ENCODE results near the gene ZNF467. TPM values are rescaled to one million over a fixed set of nuclear protein-coding genes. Genes with fewer than 3 reads are reported as not detected.

ZNF467 gene
- total RNA-seq, 1 experiment from 2014 or later = 18.1 TPM

DNA sequence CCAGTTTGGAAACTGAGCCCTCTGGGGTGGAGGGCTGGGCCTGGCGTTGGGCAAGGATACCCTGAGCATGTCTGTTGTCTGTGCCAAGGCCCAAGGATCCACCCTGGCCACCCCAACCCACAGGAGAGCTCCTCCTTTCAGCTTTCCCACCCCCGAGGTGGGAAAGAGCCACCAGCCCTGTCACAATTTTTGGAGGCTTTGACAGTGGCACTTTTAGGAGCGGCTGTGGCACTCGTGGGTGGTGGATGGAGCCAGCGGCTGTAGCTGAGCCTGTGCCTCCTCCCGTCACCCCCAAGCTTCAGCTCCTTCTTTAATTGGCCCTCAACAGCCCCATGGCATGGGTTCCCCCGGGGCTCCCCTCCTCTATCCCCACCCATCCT is 46.6 kb upstream of the ZNF467 start:
- TF ChIP-seq, protein P1, sequence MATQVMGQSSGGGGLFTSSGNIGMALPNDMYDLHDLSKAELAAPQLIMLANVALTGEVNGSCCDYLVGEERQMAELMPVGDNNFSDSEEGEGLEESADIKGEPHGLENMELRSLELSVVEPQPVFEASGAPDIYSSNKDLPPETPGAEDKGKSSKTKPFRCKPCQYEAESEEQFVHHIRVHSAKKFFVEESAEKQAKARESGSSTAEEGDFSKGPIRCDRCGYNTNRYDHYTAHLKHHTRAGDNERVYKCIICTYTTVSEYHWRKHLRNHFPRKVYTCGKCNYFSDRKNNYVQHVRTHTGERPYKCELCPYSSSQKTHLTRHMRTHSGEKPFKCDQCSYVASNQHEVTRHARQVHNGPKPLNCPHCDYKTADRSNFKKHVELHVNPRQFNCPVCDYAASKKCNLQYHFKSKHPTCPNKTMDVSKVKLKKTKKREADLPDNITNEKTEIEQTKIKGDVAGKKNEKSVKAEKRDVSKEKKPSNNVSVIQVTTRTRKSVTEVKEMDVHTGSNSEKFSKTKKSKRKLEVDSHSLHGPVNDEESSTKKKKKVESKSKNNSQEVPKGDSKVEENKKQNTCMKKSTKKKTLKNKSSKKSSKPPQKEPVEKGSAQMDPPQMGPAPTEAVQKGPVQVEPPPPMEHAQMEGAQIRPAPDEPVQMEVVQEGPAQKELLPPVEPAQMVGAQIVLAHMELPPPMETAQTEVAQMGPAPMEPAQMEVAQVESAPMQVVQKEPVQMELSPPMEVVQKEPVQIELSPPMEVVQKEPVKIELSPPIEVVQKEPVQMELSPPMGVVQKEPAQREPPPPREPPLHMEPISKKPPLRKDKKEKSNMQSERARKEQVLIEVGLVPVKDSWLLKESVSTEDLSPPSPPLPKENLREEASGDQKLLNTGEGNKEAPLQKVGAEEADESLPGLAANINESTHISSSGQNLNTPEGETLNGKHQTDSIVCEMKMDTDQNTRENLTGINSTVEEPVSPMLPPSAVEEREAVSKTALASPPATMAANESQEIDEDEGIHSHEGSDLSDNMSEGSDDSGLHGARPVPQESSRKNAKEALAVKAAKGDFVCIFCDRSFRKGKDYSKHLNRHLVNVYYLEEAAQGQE (IDR thresholded peaks at IDR 0.05; ENCODE audit: insufficient read depth in 1 of 2, low read depth in 2 of 2, low read length in 1 of 2) = no peak
- TF ChIP-seq, protein P2, sequence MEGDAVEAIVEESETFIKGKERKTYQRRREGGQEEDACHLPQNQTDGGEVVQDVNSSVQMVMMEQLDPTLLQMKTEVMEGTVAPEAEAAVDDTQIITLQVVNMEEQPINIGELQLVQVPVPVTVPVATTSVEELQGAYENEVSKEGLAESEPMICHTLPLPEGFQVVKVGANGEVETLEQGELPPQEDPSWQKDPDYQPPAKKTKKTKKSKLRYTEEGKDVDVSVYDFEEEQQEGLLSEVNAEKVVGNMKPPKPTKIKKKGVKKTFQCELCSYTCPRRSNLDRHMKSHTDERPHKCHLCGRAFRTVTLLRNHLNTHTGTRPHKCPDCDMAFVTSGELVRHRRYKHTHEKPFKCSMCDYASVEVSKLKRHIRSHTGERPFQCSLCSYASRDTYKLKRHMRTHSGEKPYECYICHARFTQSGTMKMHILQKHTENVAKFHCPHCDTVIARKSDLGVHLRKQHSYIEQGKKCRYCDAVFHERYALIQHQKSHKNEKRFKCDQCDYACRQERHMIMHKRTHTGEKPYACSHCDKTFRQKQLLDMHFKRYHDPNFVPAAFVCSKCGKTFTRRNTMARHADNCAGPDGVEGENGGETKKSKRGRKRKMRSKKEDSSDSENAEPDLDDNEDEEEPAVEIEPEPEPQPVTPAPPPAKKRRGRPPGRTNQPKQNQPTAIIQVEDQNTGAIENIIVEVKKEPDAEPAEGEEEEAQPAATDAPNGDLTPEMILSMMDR (IDR thresholded peaks at IDR 0.05) = no peak
- TF ChIP-seq POLR2AphosphoS5 (IDR thresholded peaks at IDR 0.05; ENCODE audit: low read depth, low read length) = no peak
- no peak for TF ChIP-seq TCF7L2 (IDR thresholded peaks at IDR 0.05; ENCODE audit: low read depth, low read length)
- no peak for TF ChIP-seq SIN3A (IDR thresholded peaks at IDR 0.05; ENCODE audit: borderline replicate concordance, insufficient read depth, low read depth, low read length)
- Histone ChIP-seq H3K27ac (ENCODE audit: low read length) (no peak overlapping the region), H3K9me3 (ENCODE audit: control insufficient read depth, insufficient read depth, low read depth, low read length) (no peaks in the 10 kb centered on the region), H3K27me3 (ENCODE audit: control insufficient read depth, insufficient read depth, low read length) (no peaks in the 10 kb centered on the region), H3K4me1 (ENCODE audit: control insufficient read depth, insufficient read depth, low read length) (no peaks in the 10 kb centered on the region), H3K36me3 (ENCODE audit: control insufficient read depth, insufficient read depth, low read length) (no peaks in the 10 kb centered on the region), H3K4me3 (ENCODE audit: low read depth in 2 of 2, low read length in 2 of 2) (no peak overlapping the region)
- no peak for ATAC-seq
- POLR2A ChIA-PET = no interaction called here
- no peak for DNase-seq (ENCODE audit: low read depth, low spot score)
- CTCF ChIA-PET = no interaction called here
- in situ Hi-C loops (cut with HindIII; ENCODE audit: low pct_unique_long_range_greater_than_20kb, low sequenced_read_pairs) = no loop called here
- BruUV-seq (replicated peaks) = no TSS peak
- intact Hi-C loops (cut with micrococcal nuclease; ENCODE audit: unreplicated experiment) = no loop called here

DNA sequence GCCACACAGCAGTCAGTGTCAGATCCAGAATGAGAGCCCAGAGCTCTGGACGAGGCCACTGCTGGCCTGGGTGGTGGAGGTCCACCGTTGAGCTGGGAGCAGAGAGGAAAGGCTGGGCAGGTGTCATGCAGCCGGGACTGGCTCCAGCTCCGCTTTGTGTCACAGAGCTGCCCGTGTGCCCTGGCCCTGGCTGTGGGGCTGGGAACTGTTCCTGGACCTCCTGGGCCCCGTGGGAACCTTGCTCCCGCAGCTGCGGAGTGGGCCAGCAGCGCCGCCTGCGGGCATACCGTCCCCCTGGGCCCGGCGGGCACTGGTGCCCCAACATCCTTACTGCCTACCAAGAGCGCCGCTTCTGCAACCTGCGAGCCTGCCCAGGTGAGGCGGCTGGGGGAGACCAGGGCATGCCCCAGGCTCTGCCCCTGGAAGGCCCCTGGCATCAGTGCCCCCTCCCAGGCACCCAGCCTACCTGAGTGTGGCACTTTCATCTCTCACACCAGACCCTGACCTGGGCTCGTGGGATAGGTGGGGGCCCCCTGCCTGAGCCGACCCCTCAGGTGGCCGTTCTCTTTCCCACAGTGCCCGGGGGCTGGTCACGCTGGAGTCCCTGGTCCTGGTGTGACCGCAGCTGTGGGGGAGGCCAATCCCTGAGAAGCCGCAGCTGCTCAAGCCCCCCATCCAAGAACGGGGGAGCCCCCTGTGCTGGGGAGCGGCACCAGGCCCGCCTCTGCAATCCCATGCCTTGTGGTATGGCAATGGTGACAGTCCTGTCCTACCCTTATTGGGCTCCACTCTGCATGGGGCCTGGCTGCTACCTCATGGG is 46.0 kb upstream of the ZNF467 start:
- CTCF ChIA-PET = no interaction called here
- no peak for TF ChIP-seq POLR2AphosphoS5 (IDR thresholded peaks at IDR 0.05; ENCODE audit: low read depth, low read length)
- TF ChIP-seq, protein P1 (IDR thresholded peaks at IDR 0.05; ENCODE audit: insufficient read depth in 1 of 2, low read depth in 2 of 2, low read length in 1 of 2) = no peak
- no peak for TF ChIP-seq TCF7L2 (IDR thresholded peaks at IDR 0.05; ENCODE audit: low read depth, low read length)
- TF ChIP-seq, protein P2 (IDR thresholded peaks at IDR 0.05) = no peak
- no peak for TF ChIP-seq SIN3A (IDR thresholded peaks at IDR 0.05; ENCODE audit: borderline replicate concordance, insufficient read depth, low read depth, low read length)

More for the DNA sequence above, 46.0 kb upstream of the ZNF467 start:
- H3K27ac ChIP-seq (ENCODE audit: low read length) = no peak overlapping the region
- POLR2A ChIA-PET = interaction anchor here (0.6 kb wide), 1 partner anchor 680 kb away, joined by 8 read pairs; no protein-coding TSS in a partner anchor
- ATAC-seq (no peak), DNase-seq (ENCODE audit: low read depth, low spot score) (no peak)
- no peaks in the 10 kb centered on the region; the same call in 1 of the 2 replicates for H3K4me1 ChIP-seq (ENCODE audit: control insufficient read depth, insufficient read depth, low read length)
- no TSS peak for BruUV-seq (replicated peaks)
- H3K9me3 ChIP-seq (ENCODE audit: control insufficient read depth, insufficient read depth, low read depth, low read length) = no peaks in the 10 kb centered on the region
- no peaks in the 10 kb centered on the region for H3K36me3 ChIP-seq (ENCODE audit: control insufficient read depth, insufficient read depth, low read length)
- in situ Hi-C loops (cut with HindIII; ENCODE audit: low pct_unique_long_range_greater_than_20kb, low sequenced_read_pairs) = no loop called here
- no peaks in the 10 kb centered on the region for H3K27me3 ChIP-seq (ENCODE audit: control insufficient read depth, insufficient read depth, low read length)
- no peak overlapping the region for H3K4me3 ChIP-seq (ENCODE audit: low read depth in 2 of 2, low read length in 2 of 2)
- intact Hi-C loops (cut with micrococcal nuclease; ENCODE audit: unreplicated experiment) = no loop called here

Measured in Panc1 (cell line).